Measurements from ENCODE around the gene AASS.

The AASS gene

DNA sequence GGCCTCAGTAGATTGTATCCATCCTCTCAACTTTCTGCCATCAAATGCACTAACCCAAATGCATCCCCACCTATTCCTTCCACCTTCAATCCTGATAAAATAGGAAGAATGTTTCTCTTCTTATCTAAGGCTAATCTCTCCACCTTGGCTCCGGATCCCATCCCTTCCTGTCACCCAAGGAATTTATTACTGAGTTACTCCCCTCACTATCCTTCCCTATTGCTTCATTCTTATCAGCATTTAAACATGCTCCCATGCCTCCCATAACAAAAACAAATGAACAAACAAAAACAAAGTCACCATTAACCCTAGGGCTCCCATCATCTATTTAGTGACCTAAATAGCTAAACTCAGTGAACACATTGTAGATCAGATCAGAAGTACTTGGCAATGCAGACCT lies 25.3 kb downstream of the AASS start:
- no peaks in the 10 kb centered on the region for H3K79me1 ChIP-seq (ENCODE audit: low read length)
- no peak overlapping the region for H3K9ac ChIP-seq (ENCODE audit: low read length)
- H3K27ac ChIP-seq (ENCODE audit: low read depth, low read length) = no peak overlapping the region
- no peak overlapping the region for H2BK120ac ChIP-seq (ENCODE audit: low read depth, low read length)
- no peaks in the 10 kb centered on the region for H3K4me1 ChIP-seq (ENCODE audit: control insufficient read depth, low read depth, low read length)
- H3K18ac ChIP-seq (ENCODE audit: low read length) = no peak overlapping the region
- no peak overlapping the region for H3K23ac ChIP-seq (ENCODE audit: low read length)
- H2BK15ac ChIP-seq (replicated peaks; ENCODE audit: low read depth) = no peak overlapping the region
- DNase-seq = peak; percentile 52
- H2BK5ac ChIP-seq (ENCODE audit: low read length) = no peak overlapping the region
- no peak overlapping the region for H4K5ac ChIP-seq (ENCODE audit: low read length)
- no peak overlapping the region for H2AK5ac ChIP-seq (ENCODE audit: low read length)
- H3K79me2 ChIP-seq (ENCODE audit: control insufficient read depth, insufficient read depth, low read length) = no peaks in the 10 kb centered on the region
- peaks cover 2% of the 10 kb centered on the region for H3K36me3 ChIP-seq (ENCODE audit: control insufficient read depth, insufficient read depth, low read length)
- no CpG with 5 or more reads among the region's 1 CpG for WGBS (ENCODE audit: extremely low coverage, insufficient coverage, low lambda C conversion rate)
- H3K4me3 ChIP-seq (ENCODE audit: low read length) = no peak overlapping the region
- H3K4ac ChIP-seq (ENCODE audit: low read depth, low read length) = no peak overlapping the region
- no peak overlapping the region for H3K56ac ChIP-seq (ENCODE audit: low read length)
- no peak overlapping the region for H4K8ac ChIP-seq (ENCODE audit: low read depth, low read length)
- H3K4me2 ChIP-seq (ENCODE audit: low read length) = no peak overlapping the region
- no peaks in the 10 kb centered on the region for H3K27me3 ChIP-seq (ENCODE audit: insufficient read depth, low read length, poor library complexity)

DNA sequence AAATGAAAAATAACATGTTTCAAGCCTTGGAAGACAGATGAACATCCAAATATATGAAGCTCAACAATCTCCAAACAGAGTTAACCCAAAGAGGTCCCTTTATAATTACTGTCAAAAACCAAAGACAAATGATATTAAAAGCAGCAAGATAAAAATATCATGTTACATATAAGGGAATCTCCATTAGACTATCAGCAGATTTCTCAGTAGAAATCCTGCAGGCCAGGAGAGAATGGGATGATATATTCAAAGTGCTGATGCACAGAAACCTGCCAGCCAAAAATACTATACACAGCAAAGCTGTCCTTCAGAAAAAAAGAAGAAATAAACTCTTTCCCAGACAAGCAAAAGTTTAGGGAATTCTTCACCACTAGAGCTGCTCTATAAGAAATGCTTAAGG lies 41.0 kb downstream of the AASS start:
- H2BK15ac ChIP-seq (replicated peaks; ENCODE audit: low read depth) = no peak overlapping the region
- H3K23ac ChIP-seq (ENCODE audit: low read length) = no peak overlapping the region
- no peak overlapping the region for H3K27ac ChIP-seq (ENCODE audit: low read depth, low read length)
- no peak for DNase-seq
- H3K56ac ChIP-seq (ENCODE audit: low read length) = no peak overlapping the region
- no peak overlapping the region for H2AK5ac ChIP-seq (ENCODE audit: low read length)
- H3K18ac ChIP-seq (ENCODE audit: low read length) = no peak overlapping the region
- no peaks in the 10 kb centered on the region for H3K36me3 ChIP-seq (ENCODE audit: control insufficient read depth, insufficient read depth, low read length)
- H3K4me1 ChIP-seq (ENCODE audit: control insufficient read depth, low read depth, low read length) = no peaks in the 10 kb centered on the region
- H3K4me3 ChIP-seq (ENCODE audit: low read length) = no peak overlapping the region
- no peaks in the 10 kb centered on the region for H3K79me1 ChIP-seq (ENCODE audit: low read length)
- H3K9ac ChIP-seq (ENCODE audit: low read length) = no peak overlapping the region
- no peak overlapping the region for H4K8ac ChIP-seq (ENCODE audit: low read depth, low read length)
- no peak overlapping the region for H2BK5ac ChIP-seq (ENCODE audit: low read length)
- H2BK120ac ChIP-seq (ENCODE audit: low read depth, low read length) = no peak overlapping the region
- H3K79me2 ChIP-seq (ENCODE audit: control insufficient read depth, insufficient read depth, low read length) = peaks cover 6% of the 10 kb centered on the region
- no peak overlapping the region for H4K5ac ChIP-seq (ENCODE audit: low read length)
- H3K27me3 ChIP-seq (ENCODE audit: insufficient read depth, low read length, poor library complexity) = no peaks in the 10 kb centered on the region
- no peak overlapping the region for H3K4ac ChIP-seq (ENCODE audit: low read depth, low read length)
- no peak overlapping the region for H3K4me2 ChIP-seq (ENCODE audit: low read length)

- Histone ChIP-seq H2BK5ac (ENCODE audit: low read length) (no peak overlapping the region), H2BK15ac (replicated peaks; ENCODE audit: low read depth) (no peak overlapping the region), H3K18ac (ENCODE audit: low read length) (no peak overlapping the region), H3K56ac (ENCODE audit: low read length) (no peak overlapping the region), H3K4ac (ENCODE audit: low read depth, low read length) (no peak overlapping the region), H3K27ac (ENCODE audit: low read depth, low read length) (no peak overlapping the region), H2BK120ac (ENCODE audit: low read depth, low read length) (no peak overlapping the region), H4K5ac (ENCODE audit: low read length) (no peak overlapping the region), H3K4me2 (ENCODE audit: low read length) (no peak overlapping the region), H3K9ac (ENCODE audit: low read length) (no peak overlapping the region), H3K36me3 (ENCODE audit: control insufficient read depth, insufficient read depth, low read length) (no peaks in the 10 kb centered on the region), H3K79me2 (ENCODE audit: control insufficient read depth, insufficient read depth, low read length) (peaks cover 2% of the 10 kb centered on the region), H3K4me3 (ENCODE audit: low read length) (no peak overlapping the region), H3K79me1 (ENCODE audit: low read length) (no peaks in the 10 kb centered on the region), H2AK5ac (ENCODE audit: low read length) (no peak overlapping the region), H3K27me3 (ENCODE audit: insufficient read depth, low read length, poor library complexity) (no peaks in the 10 kb centered on the region), H4K8ac (ENCODE audit: low read depth, low read length) (peak overlapping the region; percentile 76), H3K23ac (ENCODE audit: low read length) (no peak overlapping the region), H3K4me1 (ENCODE audit: control insufficient read depth, low read depth, low read length) (no peaks in the 10 kb centered on the region)
- DNase-seq = no peak
- WGBS (ENCODE audit: extremely low coverage, insufficient coverage, low lambda C conversion rate) = no CpG with 5 or more reads among the region's 3 CpGs
Measured at GRCh38 chr7:122100021-122100420, 44.0 kb downstream of the AASS start.

DNA sequence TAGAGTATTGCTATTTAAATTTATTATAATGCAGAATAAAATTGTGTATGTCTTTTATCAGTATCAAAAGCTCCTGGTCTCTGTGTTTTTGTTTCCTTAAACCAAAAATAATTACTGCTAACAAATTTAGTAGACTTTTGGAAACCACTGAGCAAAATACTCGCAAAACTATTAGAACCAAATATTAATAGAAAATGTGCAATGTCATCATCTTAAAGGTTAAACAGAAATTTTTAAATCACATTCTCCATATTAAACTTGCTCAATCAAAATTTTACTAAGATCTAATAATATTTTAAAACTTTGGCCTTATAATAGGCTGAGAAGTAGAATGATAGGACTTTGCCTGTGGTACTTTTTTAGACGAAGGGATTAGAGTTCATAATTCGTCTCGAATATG lies 48.4 kb downstream of the AASS start:
- WGBS (ENCODE audit: extremely low coverage, insufficient coverage, low lambda C conversion rate) = no CpG with 5 or more reads among the region's 4 CpGs
- no peak overlapping the region for H3K4me3 ChIP-seq (ENCODE audit: low read length)
- H3K79me1 ChIP-seq (ENCODE audit: low read length) = no peaks in the 10 kb centered on the region
- H3K23ac ChIP-seq (ENCODE audit: low read length) = no peak overlapping the region
- H3K36me3 ChIP-seq (ENCODE audit: control insufficient read depth, insufficient read depth, low read length) = no peaks in the 10 kb centered on the region
- H4K5ac ChIP-seq (ENCODE audit: low read length) = no peak overlapping the region
- no peak overlapping the region for H2AK5ac ChIP-seq (ENCODE audit: low read length)
- no peak overlapping the region for H3K56ac ChIP-seq (ENCODE audit: low read length)
- no peak overlapping the region for H3K4ac ChIP-seq (ENCODE audit: low read depth, low read length)
- H2BK15ac ChIP-seq (replicated peaks; ENCODE audit: low read depth) = no peak overlapping the region
- no peak overlapping the region for H3K18ac ChIP-seq (ENCODE audit: low read length)
- DNase-seq = no peak
- no peaks in the 10 kb centered on the region for H3K4me1 ChIP-seq (ENCODE audit: control insufficient read depth, low read depth, low read length)
- no peak overlapping the region for H4K8ac ChIP-seq (ENCODE audit: low read depth, low read length)
- H3K4me2 ChIP-seq (ENCODE audit: low read length) = no peak overlapping the region
- no peaks in the 10 kb centered on the region for H3K79me2 ChIP-seq (ENCODE audit: control insufficient read depth, insufficient read depth, low read length)
- H3K27ac ChIP-seq (ENCODE audit: low read depth, low read length) = no peak overlapping the region
- H2BK120ac ChIP-seq (ENCODE audit: low read depth, low read length) = no peak overlapping the region
- no peaks in the 10 kb centered on the region for H3K27me3 ChIP-seq (ENCODE audit: insufficient read depth, low read length, poor library complexity)
- H2BK5ac ChIP-seq (ENCODE audit: low read length) = no peak overlapping the region
- no peak overlapping the region for H3K9ac ChIP-seq (ENCODE audit: low read length)

DNA sequence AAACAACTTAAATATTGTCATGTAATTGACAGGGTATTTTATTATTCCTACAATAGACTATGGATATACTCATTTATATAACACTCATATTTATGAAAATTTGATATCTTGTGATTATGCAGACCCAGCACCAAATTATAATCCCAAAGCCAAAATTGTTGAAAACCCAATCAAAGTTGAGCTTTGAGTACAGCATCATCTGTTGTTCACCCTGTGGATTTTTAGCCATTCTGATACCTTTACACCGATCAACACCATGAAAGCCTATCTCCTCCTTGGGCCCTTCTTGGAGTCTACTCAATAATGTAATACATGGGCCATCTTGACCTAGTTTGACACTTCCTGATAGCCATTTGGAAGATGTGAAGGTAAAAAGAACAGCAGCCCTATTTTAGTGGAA lies 49.5 kb downstream of the AASS start:
- Histone ChIP-seq H4K8ac (ENCODE audit: low read depth, low read length) (no peak overlapping the region), H3K18ac (ENCODE audit: low read length) (no peak overlapping the region), H2BK120ac (ENCODE audit: low read depth, low read length) (no peak overlapping the region), H2BK5ac (ENCODE audit: low read length) (no peak overlapping the region), H3K4me2 (ENCODE audit: low read length) (no peak overlapping the region), H3K79me2 (ENCODE audit: control insufficient read depth, insufficient read depth, low read length) (no peaks in the 10 kb centered on the region), H3K79me1 (ENCODE audit: low read length) (no peaks in the 10 kb centered on the region), H3K36me3 (ENCODE audit: control insufficient read depth, insufficient read depth, low read length) (no peaks in the 10 kb centered on the region), H3K23ac (ENCODE audit: low read length) (no peak overlapping the region), H3K4ac (ENCODE audit: low read depth, low read length) (no peak overlapping the region), H4K5ac (ENCODE audit: low read length) (no peak overlapping the region), H3K9ac (ENCODE audit: low read length) (no peak overlapping the region), H3K56ac (ENCODE audit: low read length) (no peak overlapping the region), H2AK5ac (ENCODE audit: low read length) (no peak overlapping the region), H3K4me1 (ENCODE audit: control insufficient read depth, low read depth, low read length) (no peaks in the 10 kb centered on the region), H3K27ac (ENCODE audit: low read depth, low read length) (no peak overlapping the region), H3K27me3 (ENCODE audit: insufficient read depth, low read length, poor library complexity) (no peaks in the 10 kb centered on the region), H2BK15ac (replicated peaks; ENCODE audit: low read depth) (no peak overlapping the region), H3K4me3 (ENCODE audit: low read length) (no peak overlapping the region)
- no peak for DNase-seq
- WGBS (ENCODE audit: extremely low coverage, insufficient coverage, low lambda C conversion rate) = no CpG with 5 or more reads among the region's 1 CpG

GRCh38 chr7:122092964-122093797 lies 50.9 kb downstream of the AASS start:
- no peak overlapping the region for H3K4ac ChIP-seq (ENCODE audit: low read depth, low read length)
- WGBS (ENCODE audit: extremely low coverage, insufficient coverage, low lambda C conversion rate) = no CpG with 5 or more reads among the region's 6 CpGs
- no peak overlapping the region for H2AK5ac ChIP-seq (ENCODE audit: low read length)
- H3K23ac ChIP-seq (ENCODE audit: low read length) = no peak overlapping the region
- H3K18ac ChIP-seq (ENCODE audit: low read length) = no peak overlapping the region
- no peak overlapping the region for H3K27ac ChIP-seq (ENCODE audit: low read depth, low read length)
- no peak overlapping the region for H4K5ac ChIP-seq (ENCODE audit: low read length)
- H3K56ac ChIP-seq (ENCODE audit: low read length) = no peak overlapping the region
- H3K36me3 ChIP-seq (ENCODE audit: control insufficient read depth, insufficient read depth, low read length) = no peaks in the 10 kb centered on the region
- H2BK15ac ChIP-seq (replicated peaks; ENCODE audit: low read depth) = no peak overlapping the region
- no peak overlapping the region for H3K4me3 ChIP-seq (ENCODE audit: low read length)
- no peak overlapping the region for H4K8ac ChIP-seq (ENCODE audit: low read depth, low read length)
- no peaks in the 10 kb centered on the region for H3K27me3 ChIP-seq (ENCODE audit: insufficient read depth, low read length, poor library complexity)
- H3K79me2 ChIP-seq (ENCODE audit: control insufficient read depth, insufficient read depth, low read length) = no peaks in the 10 kb centered on the region
- H3K4me1 ChIP-seq (ENCODE audit: control insufficient read depth, low read depth, low read length) = no peaks in the 10 kb centered on the region
- no peak overlapping the region for H2BK120ac ChIP-seq (ENCODE audit: low read depth, low read length)
- no peak overlapping the region for H3K4me2 ChIP-seq (ENCODE audit: low read length)
- no peak overlapping the region for H2BK5ac ChIP-seq (ENCODE audit: low read length)
- H3K9ac ChIP-seq (ENCODE audit: low read length) = no peak overlapping the region
- no peaks in the 10 kb centered on the region for H3K79me1 ChIP-seq (ENCODE audit: low read length)
- peak; percentile 84 for DNase-seq

Measured in mesendoderm (in vitro differentiated cells).